ENCODE data around the gene SNX32. TPM values are rescaled to one million over a fixed set of nuclear protein-coding genes. Genes with fewer than 3 reads are reported as not detected.

Gene SNX32
- total and polyA plus RNA-seq, 9 of the 15 experiments (the other 6 are each of a cell fraction or from before 2014, with no cell fraction given), result 0.03 TPM; not detected in 7

GRCh38 chr11:65821107-65821506, 12.7 kb upstream of the SNX32 start (continued):
- TF ChIP-seq ZBTB11 (CRISPR knock-in tag; IDR thresholded peaks at IDR 0.05) (no peak), ASH1L (IDR thresholded peaks at IDR 0.05; ENCODE audit: borderline replicate concordance, low read depth, partially characterized antibody) (no peak)

GRCh38 chr11:65822776-65823528, 10.8 kb upstream of the SNX32 start:
- intact Hi-C loops (cut with micrococcal nuclease) (no loop called here), in situ Hi-C loops (cut with MboI) (loop anchor here (5.0 kb wide), 1 partner anchor 111 kb away; the partner anchor contains the start of gene KAT5)
- peak overlapping the region in 1 of 2 experiments; percentile 36; a peak in 1 of 4 replicates for H3K9ac ChIP-seq (ENCODE audit: insufficient read depth in 1 of 2, low read depth in 2 of 2, low read length in 2 of 2)
- no peak for ATAC-seq
- 42% methylated on average over 15 of the region's 15 CpGs for WGBS (ENCODE audit: insufficient coverage, low coverage, missing lambda C conversion rate)
- CTCF ChIA-PET (ENCODE audit: low intra/inter-chr PET ratio), result no interaction called here
- no TSS peak for BruUV-seq (replicated peaks)
- H3K4me1 ChIP-seq (replicated peaks in 1 of 2; ENCODE audit: control insufficient read depth in 2 of 2, insufficient read depth in 2 of 2, low read length in 2 of 2), result peaks cover 0 to 4% of the 10 kb centered on the region in 2 experiments; a peak in 2 of 5 replicates
- TF ChIP-seq ZBTB33 (CRISPR knock-in tag; IDR thresholded peaks at IDR 0.05), result peak; percentile 73
- TF ChIP-seq NFE2 (IDR thresholded peaks at IDR 0.05; ENCODE audit: low read depth), result no peak
- no peaks in the 10 kb centered on the region for H3K36me3 ChIP-seq (ENCODE audit: control insufficient read depth, insufficient read depth, low read length)
- H2AFZ ChIP-seq (ENCODE audit: low read depth, low read length), result no peak overlapping the region
- H3K4me3 ChIP-seq, result no peak overlapping the region
- no peaks in the 10 kb centered on the region for H3K9me3 ChIP-seq (replicated peaks; ENCODE audit: control insufficient read depth, insufficient read depth, low read depth, low read length)
- no peaks in the 10 kb centered on the region for H3K79me2 ChIP-seq (ENCODE audit: control insufficient read depth, insufficient read depth, low read length)
- H3K4me2 ChIP-seq (ENCODE audit: insufficient read depth, low read length), result no peak overlapping the region
- no peaks in the 10 kb centered on the region for H3K27me3 ChIP-seq (ENCODE audit: control insufficient read depth in 2 of 2, insufficient read depth in 2 of 2, low read length in 2 of 2)
- FAIRE-seq, result no peak
- no peaks in the 10 kb centered on the region for H3K9me1 ChIP-seq (ENCODE audit: control insufficient read depth, insufficient read depth, low read length)
- peak in 1 of 4 experiments; percentile 3 for DNase-seq (ENCODE audit: extremely low read depth in 1 of 4, low spot score in 3 of 4)
- POLR2A ChIA-PET, result interaction anchor here (1.1 to 3.4 kb wide), 6 partner anchors 9 to 111 kb away, joined by 3 to 18 read pairs (median 4); partner anchors contain the start of gene KAT5
- no peaks in the 10 kb centered on the region for H4K20me1 ChIP-seq (replicated peaks; ENCODE audit: control insufficient read depth, insufficient read depth, low read length)
- no peak overlapping the region for H3K27ac ChIP-seq (ENCODE audit: extremely low read depth, low read depth, low read length)
